ENCODE results near the gene BRINP3. TPM values are rescaled to one million over a fixed set of nuclear protein-coding genes. Genes with fewer than 3 reads are reported as not detected.

The BRINP3 gene
- total RNA-seq, 1 donor from 2014 or later = not detected

- H3K9me3 Mint-ChIP-seq = peaks cover 11% of the 10 kb centered on the region
- no peak overlapping the region for H3K4me3 Mint-ChIP-seq (ENCODE audit: low read depth)
- no peaks in the 10 kb centered on the region for H3K36me3 Mint-ChIP-seq (ENCODE audit: low read depth)
- H3K4me1 Mint-ChIP-seq (ENCODE audit: low read depth) = no peaks in the 10 kb centered on the region
- intact Hi-C loops (cut with micrococcal nuclease) = no loop called here
- no peak for DNase-seq (ENCODE audit: low spot score)
- H3K27me3 Mint-ChIP-seq (ENCODE audit: low read depth) = no peaks in the 10 kb centered on the region
- no peak overlapping the region for H3K27ac Mint-ChIP-seq
These were observed 200.6 kb downstream of the BRINP3 start for GRCh38 chr1:190277107-190277506.

- H3K4me1 Mint-ChIP-seq (ENCODE audit: low read depth) = no peaks in the 10 kb centered on the region
- DNase-seq (ENCODE audit: low spot score) = no peak
- H3K36me3 Mint-ChIP-seq (ENCODE audit: low read depth) = no peaks in the 10 kb centered on the region
- intact Hi-C loops (cut with micrococcal nuclease) = no loop called here
- H3K4me3 Mint-ChIP-seq (ENCODE audit: low read depth) = no peak overlapping the region
- peaks cover 11% of the 10 kb centered on the region for H3K9me3 Mint-ChIP-seq
- H3K27ac Mint-ChIP-seq = no peak overlapping the region
- H3K27me3 Mint-ChIP-seq (ENCODE audit: low read depth) = no peaks in the 10 kb centered on the region
These were observed 202.9 kb downstream of the BRINP3 start for GRCh38 chr1:190274721-190275120.

- no peak overlapping the region for H3K27ac Mint-ChIP-seq
- no peak overlapping the region for H3K4me3 Mint-ChIP-seq (ENCODE audit: low read depth)
- intact Hi-C loops (cut with micrococcal nuclease) = no loop called here
- H3K9me3 Mint-ChIP-seq = peaks cover 5% of the 10 kb centered on the region
- DNase-seq (ENCODE audit: low spot score) = no peak
- H3K27me3 Mint-ChIP-seq (ENCODE audit: low read depth) = no peaks in the 10 kb centered on the region
- H3K36me3 Mint-ChIP-seq (ENCODE audit: low read depth) = no peaks in the 10 kb centered on the region
- H3K4me1 Mint-ChIP-seq (ENCODE audit: low read depth) = no peaks in the 10 kb centered on the region
These were observed 204.5 kb downstream of the BRINP3 start for GRCh38 chr1:190273161-190273560.

- Mint-ChIP-seq H3K9me3 (peaks cover 17% of the 10 kb centered on the region), H3K4me1 (ENCODE audit: low read depth) (no peaks in the 10 kb centered on the region), H3K36me3 (ENCODE audit: low read depth) (no peaks in the 10 kb centered on the region), H3K4me3 (ENCODE audit: low read depth) (no peak overlapping the region), H3K27me3 (ENCODE audit: low read depth) (no peaks in the 10 kb centered on the region), H3K27ac (no peak overlapping the region)
- DNase-seq (ENCODE audit: low spot score) = no peak
- intact Hi-C loops (cut with micrococcal nuclease) = no loop called here
These were observed 215.1 kb downstream of the BRINP3 start for GRCh38 chr1:190262538-190262937.

GRCh38 chr1:190259424-190259823 is 218.2 kb downstream of the BRINP3 start:
- no peaks in the 10 kb centered on the region for H3K36me3 Mint-ChIP-seq (ENCODE audit: low read depth)
- no peak for DNase-seq (ENCODE audit: low spot score)
- H3K4me1 Mint-ChIP-seq (ENCODE audit: low read depth) = no peaks in the 10 kb centered on the region
- H3K27me3 Mint-ChIP-seq (ENCODE audit: low read depth) = no peaks in the 10 kb centered on the region
- intact Hi-C loops (cut with micrococcal nuclease) = no loop called here
- no peak overlapping the region for H3K27ac Mint-ChIP-seq
- H3K9me3 Mint-ChIP-seq = peaks cover 44% of the 10 kb centered on the region
- no peak overlapping the region for H3K4me3 Mint-ChIP-seq (ENCODE audit: low read depth)

- Mint-ChIP-seq H3K27ac (no peak overlapping the region), H3K4me1 (ENCODE audit: low read depth) (no peaks in the 10 kb centered on the region), H3K36me3 (ENCODE audit: low read depth) (no peaks in the 10 kb centered on the region), H3K4me3 (ENCODE audit: low read depth) (no peak overlapping the region), H3K27me3 (ENCODE audit: low read depth) (no peaks in the 10 kb centered on the region), H3K9me3 (peaks cover 55% of the 10 kb centered on the region)
- no peak for DNase-seq (ENCODE audit: low spot score)
- intact Hi-C loops (cut with micrococcal nuclease) = no loop called here
These were observed 219.7 kb downstream of the BRINP3 start for GRCh38 chr1:190258003-190258402.

GRCh38 chr1:190252046-190252445 is 225.6 kb downstream of the BRINP3 start:
- DNase-seq (ENCODE audit: low spot score) = no peak
- intact Hi-C loops (cut with micrococcal nuclease) = no loop called here
- Mint-ChIP-seq H3K4me1 (ENCODE audit: low read depth) (no peaks in the 10 kb centered on the region), H3K36me3 (ENCODE audit: low read depth) (no peaks in the 10 kb centered on the region), H3K27ac (no peak overlapping the region), H3K27me3 (ENCODE audit: low read depth) (no peaks in the 10 kb centered on the region), H3K4me3 (ENCODE audit: low read depth) (no peak overlapping the region), H3K9me3 (peaks cover 50% of the 10 kb centered on the region)

- peaks cover 33% of the 10 kb centered on the region for H3K9me3 Mint-ChIP-seq
- H3K4me3 Mint-ChIP-seq (ENCODE audit: low read depth) = no peak overlapping the region
- H3K27me3 Mint-ChIP-seq (ENCODE audit: low read depth) = no peaks in the 10 kb centered on the region
- H3K4me1 Mint-ChIP-seq (ENCODE audit: low read depth) = no peaks in the 10 kb centered on the region
- no peak for DNase-seq (ENCODE audit: low spot score)
- intact Hi-C loops (cut with micrococcal nuclease) = no loop called here
- H3K36me3 Mint-ChIP-seq (ENCODE audit: low read depth) = no peaks in the 10 kb centered on the region
- no peak overlapping the region for H3K27ac Mint-ChIP-seq
These were observed 227.3 kb downstream of the BRINP3 start for GRCh38 chr1:190250368-190250767.

- H3K4me3 Mint-ChIP-seq (ENCODE audit: low read depth) = no peak overlapping the region
- H3K27me3 Mint-ChIP-seq (ENCODE audit: low read depth) = no peaks in the 10 kb centered on the region
- no peak for DNase-seq (ENCODE audit: low spot score)
- peaks cover 10% of the 10 kb centered on the region for H3K9me3 Mint-ChIP-seq
- no peaks in the 10 kb centered on the region for H3K4me1 Mint-ChIP-seq (ENCODE audit: low read depth)
- H3K27ac Mint-ChIP-seq = no peak overlapping the region
- intact Hi-C loops (cut with micrococcal nuclease) = no loop called here
- no peaks in the 10 kb centered on the region for H3K36me3 Mint-ChIP-seq (ENCODE audit: low read depth)
These were observed 233.3 kb downstream of the BRINP3 start for GRCh38 chr1:190244406-190244805.

GRCh38 chr1:190243056-190243455 is 234.6 kb downstream of the BRINP3 start:
- Mint-ChIP-seq H3K27me3 (ENCODE audit: low read depth) (no peaks in the 10 kb centered on the region), H3K27ac (no peak overlapping the region), H3K4me3 (ENCODE audit: low read depth) (no peak overlapping the region), H3K9me3 (peaks cover 5% of the 10 kb centered on the region), H3K36me3 (ENCODE audit: low read depth) (no peaks in the 10 kb centered on the region), H3K4me1 (ENCODE audit: low read depth) (no peaks in the 10 kb centered on the region)
- intact Hi-C loops (cut with micrococcal nuclease) = no loop called here
- no peak for DNase-seq (ENCODE audit: low spot score)

- Mint-ChIP-seq H3K27me3 (ENCODE audit: low read depth) (no peaks in the 10 kb centered on the region), H3K4me1 (ENCODE audit: low read depth) (no peaks in the 10 kb centered on the region), H3K9me3 (peaks cover 27% of the 10 kb centered on the region), H3K4me3 (ENCODE audit: low read depth) (no peak overlapping the region), H3K27ac (no peak overlapping the region), H3K36me3 (ENCODE audit: low read depth) (no peaks in the 10 kb centered on the region)
- intact Hi-C loops (cut with micrococcal nuclease) = no loop called here
- no peak for DNase-seq (ENCODE audit: low spot score)
These were observed 251.7 kb downstream of the BRINP3 start for GRCh38 chr1:190226006-190226405.

GRCh38 chr1:190212450-190212849 is 265.2 kb downstream of the BRINP3 start:
- Mint-ChIP-seq H3K4me3 (ENCODE audit: low read depth) (no peak overlapping the region), H3K36me3 (ENCODE audit: low read depth) (no peaks in the 10 kb centered on the region), H3K27ac (no peak overlapping the region), H3K9me3 (peaks cover 8% of the 10 kb centered on the region), H3K27me3 (ENCODE audit: low read depth) (no peaks in the 10 kb centered on the region), H3K4me1 (ENCODE audit: low read depth) (no peaks in the 10 kb centered on the region)
- DNase-seq (ENCODE audit: low spot score) = no peak
- intact Hi-C loops (cut with micrococcal nuclease) = no loop called here

- Mint-ChIP-seq H3K4me1 (ENCODE audit: low read depth) (no peaks in the 10 kb centered on the region), H3K27me3 (ENCODE audit: low read depth) (no peaks in the 10 kb centered on the region), H3K4me3 (ENCODE audit: low read depth) (no peak overlapping the region), H3K9me3 (peaks cover 9% of the 10 kb centered on the region), H3K36me3 (ENCODE audit: low read depth) (no peaks in the 10 kb centered on the region), H3K27ac (no peak overlapping the region)
- no peak for DNase-seq (ENCODE audit: low spot score)
- intact Hi-C loops (cut with micrococcal nuclease) = no loop called here
These were observed 269.9 kb downstream of the BRINP3 start for GRCh38 chr1:190207733-190208132.

GRCh38 chr1:190205713-190206112 is 272.0 kb downstream of the BRINP3 start:
- DNase-seq (ENCODE audit: low spot score) = no peak

More at GRCh38 chr1:190205713-190206112, 272.0 kb downstream of the BRINP3 start:
- H3K4me1 Mint-ChIP-seq (ENCODE audit: low read depth) = no peaks in the 10 kb centered on the region
- H3K36me3 Mint-ChIP-seq (ENCODE audit: low read depth) = no peaks in the 10 kb centered on the region
- no peaks in the 10 kb centered on the region for H3K27me3 Mint-ChIP-seq (ENCODE audit: low read depth)
- intact Hi-C loops (cut with micrococcal nuclease) = no loop called here
- H3K27ac Mint-ChIP-seq = no peak overlapping the region
- H3K9me3 Mint-ChIP-seq = peaks cover 18% of the 10 kb centered on the region
- H3K4me3 Mint-ChIP-seq (ENCODE audit: low read depth) = no peak overlapping the region
